Lung microvascular endothelial cell (primary cell): ENCODE results near the gene DNASE2B. TPM values are rescaled to one million over a fixed set of nuclear protein-coding genes. Genes with fewer than 3 reads are reported as not detected.
"Not testable (repeated sequence)": the region's sequence is repeated elsewhere in the genome, so short reads cannot be mapped to it uniquely, and the experiment has no call there.

Experiments
- DNase-seq, 2 donors: peaks; one replicate each; pipeline versions ENCODE4 v3.0.0 to v3.0.0-alpha.2; 2010; ENCODE audit warnings: low read depth in 2 of 2
- total RNA-seq: library from RNA; depleted of rRNA; stranded (reverse); fragments of >200 nt; gene quantifications from 2 replicates; pipeline ENCODE4 v1.2.1, GENCODE V29; 2014

DNASE2B gene
- total RNA-seq, 1 donor from 2014 or later, result not detected

DNA sequence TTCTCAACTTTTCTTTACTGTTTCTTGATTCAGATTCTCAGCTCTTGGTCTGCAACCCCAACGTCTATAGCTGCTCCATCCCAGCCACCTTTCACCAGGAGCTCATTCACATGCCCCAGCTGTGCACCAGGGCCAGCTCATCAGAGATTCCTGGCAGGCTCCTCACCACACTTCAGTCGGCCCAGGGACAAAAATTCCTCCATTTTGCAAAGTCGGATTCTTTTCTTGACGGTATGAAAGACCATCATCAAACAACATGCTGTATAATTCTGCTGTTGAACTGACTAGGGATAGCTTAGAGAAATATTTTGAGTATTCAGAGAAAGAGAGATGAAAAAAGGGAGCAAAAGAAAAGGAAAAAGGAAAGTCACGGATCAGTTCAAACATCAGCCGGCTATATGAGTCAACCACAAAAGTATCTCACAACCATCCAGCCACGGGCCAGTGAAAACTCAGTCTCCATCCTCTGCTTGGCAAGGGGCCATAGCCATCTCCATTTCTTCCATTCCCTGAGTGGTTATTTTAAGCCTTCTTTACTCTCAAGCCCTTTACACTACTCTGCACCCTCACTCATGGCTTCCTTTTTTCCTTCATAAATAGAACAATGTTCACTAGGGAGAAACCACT lies 14.1 kb downstream of the DNASE2B start:
- DNase-seq, result peak in 1 of 2 donors; percentile 67

DNA sequence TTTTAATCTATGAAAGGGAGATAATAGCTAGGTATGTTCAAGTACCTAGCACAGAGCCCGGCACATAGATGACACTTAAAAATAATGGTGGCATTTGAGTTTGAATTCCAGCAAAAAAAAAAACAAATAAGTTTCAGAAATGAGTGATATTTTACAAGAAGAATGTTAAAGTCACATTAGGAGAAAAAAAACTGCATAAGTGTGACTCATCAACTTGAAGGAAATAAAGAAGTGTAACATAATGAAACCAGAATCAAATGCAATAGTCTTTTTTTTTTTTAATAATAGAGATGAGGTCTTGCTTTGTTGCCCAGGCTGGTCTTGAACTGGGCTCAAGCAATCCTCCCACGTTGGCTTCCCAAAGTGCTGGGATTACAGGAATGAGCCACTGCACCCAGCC lies 17.1 kb downstream of the DNASE2B start:
- peak in 1 of 2 donors; percentile 52 for DNase-seq

DNA sequence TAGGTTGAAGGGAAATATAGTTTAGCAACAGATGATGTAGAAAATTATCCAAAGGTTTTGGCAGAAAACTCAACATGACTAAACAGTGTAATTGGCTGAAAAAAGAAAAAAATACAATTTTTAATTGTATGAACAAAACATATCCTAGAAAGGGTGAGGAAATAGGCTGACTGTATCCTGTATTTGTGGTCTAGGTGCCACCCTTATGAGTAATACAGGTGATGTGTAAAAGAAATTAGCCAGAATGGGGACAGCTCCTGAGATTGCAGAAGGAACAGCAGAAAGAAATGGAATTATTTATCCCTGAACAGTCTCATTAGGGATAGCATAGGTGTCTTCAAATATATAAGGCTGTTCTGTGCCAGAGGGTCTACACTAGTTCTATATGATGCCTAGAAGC lies 24.6 kb downstream of the DNASE2B start:
- DNase-seq, result no peak

DNA sequence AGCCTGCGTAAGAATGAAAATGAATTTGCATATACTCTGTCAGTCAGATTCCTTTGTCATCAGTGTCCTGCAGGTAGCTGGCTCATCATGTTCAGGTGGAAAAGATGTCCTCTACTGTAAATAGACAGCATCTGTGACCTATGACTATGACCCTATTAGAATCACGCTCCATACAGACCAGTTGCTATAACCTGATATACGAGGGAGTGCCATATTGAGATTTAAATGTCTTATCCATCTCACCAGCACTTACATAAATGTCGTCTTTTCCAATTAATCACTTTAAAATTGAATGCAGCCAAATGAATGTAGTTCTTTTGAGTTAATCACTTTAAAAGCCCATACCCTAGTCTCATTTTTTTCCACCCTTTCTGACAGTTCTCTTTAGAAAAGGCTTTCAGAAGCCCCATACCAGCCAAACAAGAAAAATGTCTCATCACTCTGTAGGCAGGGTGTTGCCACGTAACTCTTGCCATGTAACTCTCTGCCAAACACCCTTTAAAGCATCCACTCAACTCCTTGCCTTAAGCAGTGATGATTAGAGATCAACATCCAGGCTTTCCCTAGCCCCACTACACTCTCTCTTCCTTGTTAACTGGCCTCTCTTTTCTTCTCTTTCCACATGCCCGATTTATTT lies 26.3 kb downstream of the DNASE2B start:
- no peak for DNase-seq

DNA sequence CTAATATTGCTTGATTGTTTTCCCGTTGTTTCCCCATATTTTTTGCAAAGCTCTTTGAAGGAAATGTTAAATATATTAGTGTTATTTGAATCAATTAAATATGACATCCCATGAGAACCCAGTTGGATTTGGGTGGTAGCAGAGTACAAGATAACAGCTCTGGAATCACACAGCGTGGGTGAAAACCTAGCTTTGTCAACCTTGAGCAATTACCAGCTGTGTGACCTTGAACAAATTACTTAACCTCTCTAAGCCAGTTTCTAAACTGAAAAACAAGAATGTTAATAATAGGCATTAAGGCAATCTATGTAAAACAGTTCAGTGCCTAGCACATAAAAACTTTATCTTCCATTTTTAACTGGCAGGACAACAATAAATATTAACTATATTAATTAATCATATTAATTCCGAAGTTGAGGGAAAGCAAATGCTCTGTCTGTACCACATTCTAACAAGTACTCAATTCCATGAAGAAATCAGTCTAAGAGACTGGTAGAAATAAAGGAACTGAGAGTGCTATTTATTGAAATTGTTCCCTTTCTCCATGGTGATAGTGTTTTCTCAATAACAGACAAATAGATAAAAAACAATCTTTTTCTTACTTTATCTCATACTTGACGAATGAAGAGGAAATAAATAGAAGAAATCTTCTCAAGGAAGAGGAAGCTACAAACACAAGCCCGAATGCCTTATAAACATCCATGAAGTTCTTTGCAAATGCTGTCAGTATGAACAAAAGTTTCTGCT lies 27.0 kb downstream of the DNASE2B start:
- no peak for DNase-seq

DNA sequence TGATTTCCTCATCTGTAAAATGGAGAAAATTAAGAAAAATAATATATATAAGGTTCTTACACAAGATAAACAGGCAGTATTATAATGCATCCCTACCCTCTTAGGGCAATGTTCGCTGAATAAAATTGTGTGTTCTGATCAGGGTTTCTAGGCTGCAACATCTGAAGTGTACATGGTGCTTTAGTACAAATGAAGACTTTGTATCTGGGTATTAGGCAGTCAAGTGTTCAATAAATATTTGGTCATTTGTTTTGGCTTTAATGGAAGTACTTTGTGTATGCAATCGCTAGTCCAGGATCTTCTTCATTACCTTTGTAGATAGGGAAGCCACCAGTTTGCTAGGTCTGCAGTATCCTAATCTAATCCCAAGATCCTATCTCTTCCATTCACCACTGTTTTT lies 28.1 kb downstream of the DNASE2B start:
- DNase-seq, result no peak

DNA sequence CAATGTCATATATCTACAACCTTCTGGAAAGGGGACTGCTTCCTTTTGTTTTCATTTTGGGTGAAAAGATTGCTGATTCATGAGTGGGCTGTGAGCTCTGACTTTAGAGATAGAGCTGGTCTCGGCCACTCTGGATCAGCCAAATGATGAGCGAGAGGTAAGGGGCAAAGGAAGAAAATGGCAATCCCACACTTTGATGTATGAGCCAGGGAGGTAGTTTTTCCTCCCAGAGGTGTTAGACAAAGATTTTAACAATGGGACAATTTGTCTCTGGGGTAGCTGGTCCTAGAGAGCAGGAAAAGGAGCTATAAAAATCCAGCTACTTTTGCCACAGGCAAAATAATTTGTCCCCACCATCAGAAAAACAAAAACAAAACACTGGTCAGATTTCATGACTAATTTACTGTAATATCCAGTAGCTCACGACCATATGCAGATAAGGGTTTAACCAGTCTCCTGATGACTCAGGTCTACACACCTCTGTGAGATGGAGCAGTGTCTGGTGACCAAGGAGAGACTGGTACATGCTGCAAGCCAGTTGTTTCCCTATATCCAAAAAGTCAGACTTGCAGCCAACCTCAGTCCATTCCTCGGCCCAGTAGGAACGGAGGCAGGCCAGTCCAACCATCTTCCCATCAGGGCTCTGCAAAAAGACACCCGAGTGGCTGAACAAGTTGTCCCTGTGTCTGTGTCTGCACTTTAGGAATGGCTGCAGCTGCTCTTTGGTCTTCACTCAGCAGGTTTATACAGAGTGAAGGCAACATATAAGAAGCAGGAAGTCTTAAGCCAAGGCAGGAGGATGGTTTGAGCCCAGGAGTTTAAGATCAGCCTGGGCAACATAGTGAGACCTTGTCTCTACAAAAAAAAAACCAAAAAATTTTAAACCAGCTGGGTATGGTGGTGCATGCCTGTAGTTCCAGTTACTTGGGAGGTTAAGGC lies 29.2 kb downstream of the DNASE2B start:
- DNase-seq, result no peak

DNA sequence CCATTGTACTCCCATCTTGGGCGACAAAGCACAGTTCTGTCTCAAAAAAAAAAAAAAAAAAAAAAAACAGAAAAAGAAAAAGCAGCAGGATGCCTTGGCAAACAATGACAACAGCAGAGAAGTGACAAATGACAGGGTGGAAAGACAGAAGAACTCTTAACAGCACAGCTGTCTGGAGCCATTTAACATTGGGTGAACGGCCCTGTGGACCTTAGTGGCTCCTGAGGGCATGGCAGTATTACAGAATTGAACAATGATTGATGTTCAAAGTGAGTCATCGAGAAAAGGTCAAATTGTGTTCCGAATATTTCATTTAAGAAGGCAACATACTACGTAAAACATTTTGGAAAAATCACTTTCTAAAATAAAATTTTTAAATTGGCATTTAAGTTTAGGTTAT lies 30.0 kb downstream of the DNASE2B start:
- no peak for DNase-seq

DNA sequence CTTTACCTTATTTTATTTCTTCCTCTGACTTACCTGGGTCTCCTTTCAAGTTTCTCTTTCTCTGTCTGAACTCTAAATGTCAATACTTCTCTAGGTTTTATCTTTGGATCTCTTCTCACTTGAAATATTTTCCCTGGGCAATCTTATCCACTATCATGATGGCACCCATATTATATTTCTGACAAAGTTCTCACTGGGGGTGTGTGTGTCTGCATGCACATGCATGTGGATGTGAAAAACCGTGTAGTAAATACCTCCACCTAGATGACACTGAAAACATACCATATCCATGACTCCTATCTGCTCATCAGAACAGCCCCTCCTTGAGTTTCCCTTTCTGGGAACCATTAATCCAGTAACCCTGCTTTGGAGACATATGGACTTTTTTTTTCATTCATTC lies 30.9 kb downstream of the DNASE2B start:
- no peak for DNase-seq

DNA sequence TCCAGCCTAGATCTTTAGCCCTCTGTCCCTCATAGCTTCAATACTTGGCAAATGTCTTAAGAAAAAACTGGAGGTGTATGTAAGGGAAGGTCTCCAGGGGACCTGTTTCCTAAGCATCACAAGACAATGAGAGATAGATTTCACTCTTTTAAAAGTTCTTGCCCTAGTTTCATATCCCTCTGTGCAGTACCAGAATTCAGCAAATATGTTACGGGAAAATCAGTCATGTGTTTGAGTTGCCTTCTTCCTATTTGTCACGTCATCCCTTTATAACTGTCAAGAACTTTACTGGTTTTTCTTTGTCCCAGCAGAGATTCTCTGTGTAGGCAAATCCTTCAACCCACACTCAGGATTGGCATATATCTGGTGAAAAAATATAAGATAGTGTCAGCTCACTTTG lies 32.3 kb downstream of the DNASE2B start:
- no peak for DNase-seq

DNA sequence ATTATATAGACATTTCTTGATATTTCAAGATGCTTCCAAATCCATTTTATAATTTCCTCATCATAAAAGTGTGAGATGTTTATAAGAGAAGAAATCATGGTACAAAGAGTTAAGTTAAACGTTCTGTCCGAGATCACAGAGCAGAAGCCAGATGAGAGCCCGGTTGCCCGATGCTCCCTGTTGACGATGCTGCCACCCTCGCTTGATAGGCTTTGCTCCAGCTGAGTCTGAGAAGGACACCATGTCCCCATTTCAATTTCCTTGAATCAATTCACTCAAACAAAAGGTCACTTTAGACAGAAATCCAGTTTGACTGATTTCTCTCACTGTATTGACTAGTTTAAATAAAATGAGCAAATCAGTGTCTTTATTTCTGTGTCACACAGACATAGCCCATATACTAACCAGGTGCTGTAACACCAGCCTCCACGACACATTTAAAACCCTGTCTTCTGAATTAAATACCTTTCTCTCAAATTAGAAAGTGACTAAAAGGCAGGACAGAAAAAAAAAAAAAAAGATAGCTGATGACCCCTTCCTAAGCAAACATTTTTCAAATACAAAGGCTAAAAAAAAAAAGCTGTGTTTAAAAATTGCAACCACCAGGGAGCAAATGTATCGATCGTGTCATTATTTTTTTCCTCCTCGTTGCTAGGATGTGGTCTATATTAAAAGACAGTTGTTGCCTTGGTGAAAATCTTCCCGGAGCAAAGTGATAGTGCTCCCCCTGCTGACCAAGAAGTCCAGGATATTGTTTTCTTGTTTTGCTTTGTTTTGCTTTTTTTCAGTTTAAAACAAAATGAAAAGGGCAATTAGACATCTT lies 35.2 kb downstream of the DNASE2B start:
- peak; percentile 84 to 89 for DNase-seq

DNA sequence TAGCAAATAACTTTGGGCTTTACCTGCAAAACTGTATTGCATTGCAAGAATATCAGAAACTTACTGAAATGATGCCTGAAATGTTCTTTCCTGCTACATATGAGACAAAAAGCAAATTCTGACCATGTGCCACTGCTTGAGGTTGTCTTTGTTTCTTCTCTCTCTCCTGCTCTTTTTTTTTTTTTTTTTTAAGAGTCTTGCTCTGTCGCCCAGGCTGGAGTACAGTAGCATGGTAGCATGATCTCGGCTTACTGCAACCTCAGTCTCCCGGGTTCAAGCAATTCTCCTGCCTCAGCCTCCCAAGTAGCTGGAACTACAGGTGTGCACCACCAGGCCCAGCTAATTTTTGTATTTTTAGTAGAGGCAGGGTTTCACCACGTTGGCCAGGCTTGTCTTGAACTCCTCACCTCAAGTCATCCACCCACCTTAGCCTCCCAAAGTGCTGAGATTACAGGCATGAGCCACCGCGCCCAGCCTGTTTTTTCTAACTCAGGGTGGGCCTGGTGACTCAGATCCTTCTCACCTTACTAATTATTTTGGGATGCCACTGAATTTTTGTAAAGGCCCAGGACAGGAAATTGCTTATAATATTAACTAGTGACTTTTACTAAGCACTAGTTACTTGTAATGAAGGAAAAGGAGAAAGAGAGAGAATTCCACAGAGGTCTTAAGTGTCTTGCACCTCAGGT lies 35.9 kb downstream of the DNASE2B start:
- no peak for DNase-seq

DNA sequence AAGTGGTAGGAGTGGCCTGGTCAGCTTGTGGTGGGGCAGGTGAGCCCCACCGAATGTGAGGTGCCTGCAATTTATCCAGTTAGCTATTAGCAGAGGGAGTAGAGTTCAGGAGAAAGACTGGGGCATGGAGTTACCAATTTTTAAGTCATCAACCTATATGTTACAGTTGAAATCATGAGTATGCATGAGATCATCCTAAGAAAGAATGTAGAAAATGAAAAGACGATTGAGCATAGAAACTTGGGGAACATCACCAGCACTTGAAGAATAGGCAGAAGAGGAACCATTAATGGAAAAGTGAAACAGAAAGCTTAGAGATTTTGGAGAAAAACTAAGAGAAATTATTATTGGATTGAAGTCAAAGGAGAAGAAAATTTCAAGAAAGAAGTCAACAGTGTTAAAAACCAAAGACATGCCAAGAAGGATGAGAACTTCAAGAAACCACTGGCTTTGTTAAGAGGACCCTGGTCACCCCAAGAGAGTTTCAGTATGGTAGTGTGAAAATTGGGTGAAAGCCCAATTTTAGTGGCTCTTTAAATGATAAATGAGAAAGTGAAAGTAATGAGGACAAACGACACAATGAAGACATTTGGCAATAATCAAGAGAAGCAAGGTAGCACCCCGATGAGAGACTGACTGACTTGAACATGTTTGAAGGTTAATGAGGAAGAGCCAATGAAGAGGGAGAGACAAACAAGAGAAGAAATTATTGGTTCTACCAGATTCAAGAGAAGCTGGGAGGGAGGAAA lies 36.7 kb downstream of the DNASE2B start:
- peak in 1 of 2 donors; percentile 4 for DNase-seq

DNA sequence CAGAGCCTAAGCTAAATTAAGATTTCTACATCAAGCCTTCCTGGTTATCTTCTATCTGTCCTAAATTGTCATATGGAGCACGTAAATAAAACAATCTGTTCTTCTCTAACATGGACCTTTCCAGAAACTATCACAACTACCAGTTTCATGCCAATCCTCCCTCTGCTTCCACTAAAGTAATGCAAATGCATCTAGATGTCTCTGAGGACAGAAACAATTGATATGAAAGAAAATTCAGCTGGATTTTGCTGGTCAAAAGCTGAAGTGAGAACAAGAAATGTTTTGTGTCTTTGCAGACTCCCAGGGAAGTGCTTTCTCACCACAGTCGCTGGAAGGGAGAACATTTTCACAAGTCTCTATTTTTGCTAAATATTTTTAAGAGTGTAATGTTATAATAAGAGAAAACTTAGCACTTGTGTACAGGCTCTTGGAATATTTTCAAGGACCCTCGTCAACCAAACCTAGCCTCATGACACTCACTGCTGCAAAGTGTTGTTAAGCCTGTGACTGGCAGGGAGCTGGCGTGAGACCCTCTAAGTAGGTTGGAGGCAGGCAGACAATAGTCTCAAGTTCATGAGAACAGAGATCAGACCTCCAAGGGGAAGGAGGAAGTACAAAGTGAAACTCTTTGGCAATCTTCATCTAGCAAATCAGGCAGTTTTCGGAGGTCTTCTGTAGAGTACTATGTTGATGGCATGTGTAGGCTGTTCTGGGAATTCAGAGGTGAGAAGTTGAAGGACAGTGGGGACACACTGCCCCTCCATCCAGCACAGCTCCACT lies 38.8 kb downstream of the DNASE2B start:
- DNase-seq, result no peak

DNA sequence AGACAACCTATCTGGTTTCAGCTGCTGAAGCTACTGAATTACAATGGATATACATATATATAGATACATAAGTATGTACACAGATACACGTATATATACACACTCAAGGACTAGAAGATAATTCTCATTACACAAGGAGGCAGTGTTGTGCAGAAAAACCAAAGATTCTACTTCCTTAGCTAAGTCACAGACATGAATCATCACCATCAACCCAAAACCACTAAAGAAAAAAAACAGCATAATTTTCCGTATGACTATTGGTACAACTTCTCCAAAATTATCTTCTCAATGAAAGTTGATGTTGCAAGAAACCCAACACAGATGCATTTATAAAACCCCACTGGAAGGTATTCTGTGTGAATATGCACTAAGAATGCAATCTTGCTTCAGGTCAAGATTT lies 44.0 kb downstream of the DNASE2B start:
- DNase-seq, result peak; percentile 79 to 87

DNA sequence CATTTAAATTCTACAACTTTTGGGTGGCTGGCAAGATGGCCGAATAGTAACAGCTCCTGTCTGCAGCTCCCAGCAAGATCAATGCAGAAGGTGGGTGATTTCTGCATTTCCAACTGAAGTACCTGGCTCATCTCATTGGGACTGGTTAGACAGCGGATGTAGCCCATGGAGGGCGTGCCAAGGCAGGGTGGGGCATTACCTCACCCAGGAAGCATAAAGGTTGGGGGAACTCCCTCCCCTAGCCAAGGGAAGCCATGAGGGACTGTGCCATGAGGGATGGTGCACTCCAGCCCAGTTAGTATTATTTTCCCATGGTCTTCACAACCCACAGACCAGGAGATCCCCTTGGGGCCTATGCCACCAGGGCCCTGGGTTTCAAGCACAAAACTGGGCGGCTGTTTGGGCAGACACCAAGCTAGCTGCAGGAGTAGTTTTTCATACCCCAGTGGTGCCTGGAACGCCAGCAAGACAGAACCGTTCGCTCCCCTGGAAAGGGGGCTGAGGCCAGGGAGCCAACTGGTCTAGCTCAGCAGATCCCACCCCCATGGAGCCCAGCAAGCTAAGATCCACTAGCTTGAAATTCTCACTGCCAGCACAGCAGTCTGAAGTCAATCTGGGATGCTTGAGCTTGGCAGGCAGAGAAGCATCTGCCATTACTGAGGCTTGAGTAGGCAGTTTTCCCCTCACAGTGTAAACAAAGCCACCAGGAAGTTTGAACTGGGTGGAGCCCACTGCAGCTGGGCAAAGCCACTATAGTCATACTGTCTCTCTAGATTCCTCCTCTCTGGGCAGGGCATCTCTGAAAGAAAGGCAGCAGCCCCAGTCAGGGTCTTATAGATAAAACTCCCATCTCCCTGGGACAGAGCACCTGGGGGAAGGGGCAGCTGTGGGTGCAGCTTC lies 44.7 kb downstream of the DNASE2B start:
- not testable (repeated sequence) for DNase-seq

DNA sequence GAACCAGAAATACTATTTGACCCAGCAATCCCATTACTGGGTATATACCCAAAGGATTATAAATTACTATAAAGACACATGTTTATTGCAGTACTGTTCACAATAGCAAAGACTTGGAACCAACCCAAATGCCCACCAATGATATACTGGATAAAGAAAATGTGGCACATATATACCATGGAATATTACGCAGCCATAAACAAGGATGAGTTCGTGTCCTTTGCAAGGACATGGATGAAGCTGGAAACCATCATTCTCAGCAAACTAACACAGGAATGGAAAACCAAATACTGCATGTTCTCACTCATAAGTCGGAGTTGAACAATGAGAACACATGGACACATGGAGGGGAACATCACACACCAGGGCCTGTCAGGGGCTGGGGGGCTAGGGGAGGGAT lies 50.4 kb downstream of the DNASE2B start:
- not testable (repeated sequence) for DNase-seq

DNA sequence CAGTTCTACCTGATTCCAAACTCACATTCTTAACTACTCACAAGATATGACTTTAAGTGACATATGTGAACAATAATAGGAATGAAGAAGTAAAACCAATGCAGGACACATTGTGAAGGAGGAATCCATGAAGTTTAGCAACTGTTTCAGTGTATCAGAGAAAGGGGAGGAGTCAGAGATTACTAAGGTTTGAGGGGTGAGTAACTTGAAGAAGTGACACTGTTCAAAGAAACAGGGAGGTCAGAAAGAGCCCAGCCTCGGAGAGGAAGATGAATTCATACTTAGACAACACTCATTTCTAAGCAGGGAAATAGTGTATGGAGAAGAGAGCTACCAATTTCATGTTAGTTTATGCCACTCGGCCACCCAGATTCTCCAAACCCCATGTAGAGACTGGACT lies 52.6 kb downstream of the DNASE2B start:
- no peak for DNase-seq
